HCT116 (cell line): ENCODE results near the gene RNF152. TPM values are rescaled to one million over a fixed set of nuclear protein-coding genes. Genes with fewer than 3 reads are reported as not detected.

Experiments
- ATAC-seq: fragments of 200-7000 bp; cut with Tn5 transposase; 2 replicates; pipeline ENCODE4 v1.9.1; 2020; ENCODE audit warnings: mild to moderate bottlenecking, moderate library complexity
- BruUV-seq: library from RNA; stranded (reverse); fragments of 400-500 nt; replicated peaks from 2 replicates; lab custom pipeline; 2021; lab: Mats Ljungman, UMichigan
- CTCF ChIA-PET: fragments of 300-600 bp; sonication (Branson Sonifier 250); formaldehyde crosslinking; loops from one replicate; lab custom pipeline; 2021; ENCODE audit warnings: antibody characterized with exemption; lab: Charles Lee
- POLR2A ChIA-PET: fragments of 300-600, 350-600 bp; sonication (Branson Sonifier 250); formaldehyde crosslinking; loops from one replicate; lab custom pipeline; 2021; ENCODE audit warnings: antibody characterized with exemption; lab: Charles Lee
- RAD21 ChIA-PET, 2 experiments: fragments of 300-600 bp; sonication (Branson Sonifier 250); formaldehyde crosslinking; loops; one replicate each; lab custom pipeline; 2023; ENCODE audit warnings: low total read pairs in 2 of 2; ENCODE audit not compliant: uncharacterized antibody in 2 of 2, unreplicated experiment in 2 of 2, low non-redundant PET in 1 of 2; lab: Charles Lee
- DNase-seq: peaks from one replicate; pipeline ENCODE4 v3.0.0-alpha.2; 2010; ENCODE audit warnings: low read depth, low spot score
- H2AFZ ChIP-seq: fragments of 200-600 bp; shearing (Covaris generic), sonication (generic); 2 replicates; pipeline ENCODE4 v1.6.1; 2017; ENCODE audit warnings: low read depth, mixed run types, mixed read lengths, antibody characterized with exemption, low read length; ENCODE audit not compliant: poor library complexity, severe bottlenecking
- H3K27ac ChIP-seq: 2 replicates; pipeline ENCODE4 v1.5.1; 2012; ENCODE audit warnings: low read depth, low read length
- H3K27me3 ChIP-seq: fragments of 200-600 bp; sonication (generic); 2 replicates; pipeline ENCODE4 v1.6.1; 2016; ENCODE audit warnings: mixed run types, low read length, mixed read lengths; ENCODE audit not compliant: insufficient read depth
- H3K36me3 ChIP-seq, 2 experiments: fragments of 200-500 bp in 1 of 2; fragments of 200-600 bp in 1 of 2; sonication (Bioruptor generic) in 1 of 2; sonication (generic) in 1 of 2; 2 replicates each; pipeline versions ENCODE4 v1.5.1 to v1.6.1; 2014 to 2016; ENCODE audit warnings: low read length in 2 of 2, inconsistent platforms in 1 of 2, mixed read lengths in 1 of 2, mixed run types in 1 of 2; ENCODE audit not compliant: insufficient read depth in 2 of 2, control insufficient read depth in 1 of 2
- H3K4me1 ChIP-seq, 2 experiments: fragments of 200-600 bp in 1 of 2; sonication (generic) in 1 of 2; 2 replicates each; pipeline versions ENCODE4 v1.5.1 to v1.6.1; 2012 to 2017; ENCODE audit warnings: low read length in 2 of 2, inconsistent platforms in 1 of 2, mild to moderate bottlenecking in 1 of 2, mixed read lengths in 1 of 2, mixed run types in 1 of 2, moderate library complexity in 1 of 2; ENCODE audit not compliant: insufficient read depth in 2 of 2, control insufficient read depth in 1 of 2
- H3K4me2 ChIP-seq: fragments of 200-600 bp; sonication (generic); 2 replicates; pipeline ENCODE4 v1.6.1; 2017; ENCODE audit warnings: mixed run types, low read length, mixed read lengths
- H3K4me3 ChIP-seq, 2 experiments: fragments of 200-600 bp in 1 of 2; sonication (generic) in 1 of 2; replicated peaks in 1 of 2; 2 replicates each; pipeline ENCODE4 v1.5.1; 2011 to 2016; ENCODE audit warnings: low read length in 2 of 2, control low read depth in 1 of 2, low read depth in 1 of 2, mild to moderate bottlenecking in 1 of 2, mixed read lengths in 1 of 2, mixed run types in 1 of 2
- H3K79me2 ChIP-seq: fragments of 200-600 bp; sonication (generic); 2 replicates; pipeline ENCODE4 v1.6.1; 2017; ENCODE audit warnings: mild to moderate bottlenecking, mixed run types, low read length, moderate library complexity, mixed read lengths; ENCODE audit not compliant: insufficient read depth
- H3K9ac ChIP-seq: fragments of 200-600 bp; sonication (generic); 2 replicates; pipeline ENCODE4 v1.6.1; 2016; ENCODE audit warnings: low read length, mixed read lengths
- H3K9me2 ChIP-seq: fragments of 200-600 bp; sonication (generic), shearing (Covaris generic); 2 replicates; pipeline ENCODE4 v1.6.1; 2017; ENCODE audit warnings: mixed run types, mild to moderate bottlenecking, moderate library complexity; ENCODE audit not compliant: insufficient read depth
- H3K9me3 ChIP-seq, 2 experiments: fragments of 200-500 bp in 1 of 2; fragments of 200-600 bp in 1 of 2; sonication (Bioruptor generic) in 1 of 2; sonication (generic) in 1 of 2; 2 replicates each; pipeline ENCODE4 v1.6.1; 2014 to 2017; ENCODE audit warnings: low read length in 2 of 2, mixed read lengths in 2 of 2, inconsistent platforms in 1 of 2, low read depth in 1 of 2, mild to moderate bottlenecking in 1 of 2, mixed run types in 1 of 2, moderate library complexity in 1 of 2; ENCODE audit not compliant: control insufficient read depth in 1 of 2, insufficient read depth in 1 of 2
- H4K20me1 ChIP-seq: fragments of 200-600 bp; sonication (generic), shearing (Covaris generic); 2 replicates; pipeline ENCODE4 v1.6.1; 2017; ENCODE audit warnings: mixed run types, mild to moderate bottlenecking, moderate library complexity; ENCODE audit not compliant: insufficient read depth
- CBX3 ChIP-seq: IDR thresholded peaks from 2 replicates; pipeline ENCODE4 v1.6.1; 2012; ENCODE audit warnings: low read depth
- CEBPB ChIP-seq: IDR thresholded peaks from 2 replicates; pipeline ENCODE4 v1.6.1; 2012; ENCODE audit warnings: low read depth
- EGR1 ChIP-seq: IDR thresholded peaks from 2 replicates; pipeline ENCODE4 v1.6.1; 2012; ENCODE audit warnings: low read depth
- ELF1 ChIP-seq: IDR thresholded peaks from 2 replicates; pipeline ENCODE4 v1.6.1; 2012; ENCODE audit warnings: low read depth, borderline replicate concordance
- FOSL1 ChIP-seq: IDR thresholded peaks from 2 replicates; pipeline ENCODE4 v1.6.1; 2012; ENCODE audit warnings: low read depth
- POLR2A ChIP-seq: IDR thresholded peaks from 2 replicates; pipeline ENCODE4 v1.7.0; 2011; ENCODE audit warnings: borderline replicate concordance; ENCODE audit not compliant: insufficient read depth, insufficient read length; ENCODE audit errors: extremely low read depth
- RAD21 ChIP-seq: IDR thresholded peaks from 2 replicates; pipeline ENCODE4 v1.6.1; 2012; ENCODE audit warnings: low read depth, mild to moderate bottlenecking
- REST ChIP-seq: IDR thresholded peaks from 2 replicates; pipeline ENCODE4 v1.6.1; 2012; ENCODE audit warnings: low read depth
- SIN3A ChIP-seq: IDR thresholded peaks from 2 replicates; pipeline ENCODE4 v1.6.1; 2012; ENCODE audit warnings: low read depth
- SP1 ChIP-seq: IDR thresholded peaks from 2 replicates; pipeline ENCODE4 v1.6.1; 2012; ENCODE audit warnings: low read depth
- YY1 ChIP-seq: IDR thresholded peaks from 2 replicates; pipeline ENCODE4 v1.6.1; 2011; ENCODE audit warnings: low read length, low read depth, moderate library complexity, mild to moderate bottlenecking; ENCODE audit not compliant: insufficient replicate concordance; ENCODE audit errors: extremely low read depth
- ZBTB33 ChIP-seq: IDR thresholded peaks from 2 replicates; pipeline ENCODE4 v1.6.1; 2011; ENCODE audit warnings: mild to moderate bottlenecking, low read length, moderate library complexity; ENCODE audit not compliant: insufficient replicate concordance; ENCODE audit errors: extremely low read depth
- ZFX ChIP-seq: fragments of 450-650 bp; IDR thresholded peaks from 2 replicates; pipeline ENCODE4 v1.6.1; 2017
- ZNF274 ChIP-seq: fragments of 200-500 bp; sonication (Bioruptor generic); IDR thresholded peaks from 2 replicates; pipeline ENCODE4 v1.6.1; 2014; ENCODE audit warnings: mild to moderate bottlenecking, low read depth, low read length, inconsistent platforms
- intact Hi-C: fragments of 100-400 bp; cut with micrococcal nuclease; formaldehyde crosslinking; loops from 2 replicates; pipeline ENCODE4 v1.10.0; 2022
- total RNA-seq: library from RNA; stranded (reverse); gene quantifications from one replicate; pipeline ENCODE4 v1.2.1, GENCODE V29; 2021; ENCODE audit not compliant: unreplicated experiment
- TF ChIP-seq, protein P1 (sequence below): IDR thresholded peaks from 2 replicates; pipeline ENCODE4 v1.6.1; 2012
- TF ChIP-seq, protein P2 (sequence below), 3 experiments: fragments of 200-600 bp in 1 of 3; sonication (generic) in 1 of 3; IDR thresholded peaks in 2 of 3; conservative IDR thresholded peaks in 1 of 3; 2 replicates each; pipeline ENCODE4 v1.5.1; 2012 to 2017; ENCODE audit warnings: low read depth in 2 of 3, low read length in 2 of 3, antibody characterized with exemption in 1 of 3, borderline replicate concordance in 1 of 3, control low read depth in 1 of 3, mild to moderate bottlenecking in 1 of 3, mixed read lengths in 1 of 3, mixed run types in 1 of 3, moderate library complexity in 1 of 3; ENCODE audit not compliant: insufficient read depth in 1 of 3
- TF ChIP-seq, protein P3 (sequence below): IDR thresholded peaks from 2 replicates; pipeline ENCODE4 v1.6.1; 2012

RNF152 gene
- total RNA-seq, 1 experiment from 2014 or later: 0.47 TPM

GRCh38 chr18:61832858-61833257, 59.9 kb downstream of the RNF152 start:
- no peaks in the 10 kb centered on the region for H3K9me3 ChIP-seq
- no peaks in the 10 kb centered on the region for H4K20me1 ChIP-seq
- no peak overlapping the region for H3K4me2 ChIP-seq
- no peak overlapping the region for H3K27ac ChIP-seq
- CTCF ChIA-PET: no interaction called here
- no peaks in the 10 kb centered on the region for H3K4me1 ChIP-seq
- BruUV-seq: no TSS peak
- no peak for TF ChIP-seq ZBTB33
- no peak for TF ChIP-seq SIN3A
- no peak for TF ChIP-seq ZNF274
- TF ChIP-seq ZFX: no peak
- TF ChIP-seq, protein P1, sequence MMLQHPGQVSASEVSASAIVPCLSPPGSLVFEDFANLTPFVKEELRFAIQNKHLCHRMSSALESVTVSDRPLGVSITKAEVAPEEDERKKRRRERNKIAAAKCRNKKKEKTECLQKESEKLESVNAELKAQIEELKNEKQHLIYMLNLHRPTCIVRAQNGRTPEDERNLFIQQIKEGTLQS: no peak
- TF ChIP-seq SP1: no peak
- no peak for TF ChIP-seq EGR1
- TF ChIP-seq FOSL1: no peak
- TF ChIP-seq, protein P2, sequence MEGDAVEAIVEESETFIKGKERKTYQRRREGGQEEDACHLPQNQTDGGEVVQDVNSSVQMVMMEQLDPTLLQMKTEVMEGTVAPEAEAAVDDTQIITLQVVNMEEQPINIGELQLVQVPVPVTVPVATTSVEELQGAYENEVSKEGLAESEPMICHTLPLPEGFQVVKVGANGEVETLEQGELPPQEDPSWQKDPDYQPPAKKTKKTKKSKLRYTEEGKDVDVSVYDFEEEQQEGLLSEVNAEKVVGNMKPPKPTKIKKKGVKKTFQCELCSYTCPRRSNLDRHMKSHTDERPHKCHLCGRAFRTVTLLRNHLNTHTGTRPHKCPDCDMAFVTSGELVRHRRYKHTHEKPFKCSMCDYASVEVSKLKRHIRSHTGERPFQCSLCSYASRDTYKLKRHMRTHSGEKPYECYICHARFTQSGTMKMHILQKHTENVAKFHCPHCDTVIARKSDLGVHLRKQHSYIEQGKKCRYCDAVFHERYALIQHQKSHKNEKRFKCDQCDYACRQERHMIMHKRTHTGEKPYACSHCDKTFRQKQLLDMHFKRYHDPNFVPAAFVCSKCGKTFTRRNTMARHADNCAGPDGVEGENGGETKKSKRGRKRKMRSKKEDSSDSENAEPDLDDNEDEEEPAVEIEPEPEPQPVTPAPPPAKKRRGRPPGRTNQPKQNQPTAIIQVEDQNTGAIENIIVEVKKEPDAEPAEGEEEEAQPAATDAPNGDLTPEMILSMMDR (IDR thresholded peaks at IDR 0.05 in 2 of 3, conservative IDR thresholded peaks at IDR 0.05 in 1 of 3; ENCODE audit: borderline replicate concordance in 1 of 3, insufficient read depth in 1 of 3, low read depth in 2 of 3, low read length in 2 of 3): no peak
- no peak for TF ChIP-seq REST
- TF ChIP-seq CBX3: no peak
- TF ChIP-seq POLR2A: no peak
- TF ChIP-seq YY1: no peak
- no peak for TF ChIP-seq RAD21
- no peak for TF ChIP-seq CEBPB
- no peak for TF ChIP-seq ELF1
- TF ChIP-seq, protein P3, sequence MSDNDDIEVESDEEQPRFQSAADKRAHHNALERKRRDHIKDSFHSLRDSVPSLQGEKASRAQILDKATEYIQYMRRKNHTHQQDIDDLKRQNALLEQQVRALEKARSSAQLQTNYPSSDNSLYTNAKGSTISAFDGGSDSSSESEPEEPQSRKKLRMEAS: no peak
- TF ChIP-seq, all 23 proteins: peak for 0
- intact Hi-C loops: no loop called here
- RAD21 ChIA-PET: no interaction called here
- ATAC-seq (no peak), DNase-seq (no peak)
- Histone ChIP-seq H3K4me3 (no peak overlapping the region), H3K9me2 (no peaks in the 10 kb centered on the region), H3K9ac (no peak overlapping the region), H2AFZ (no peak overlapping the region), H3K27me3 (peaks cover 9% of the 10 kb centered on the region; the same call in 1 of the 2 replicates), H3K79me2 (no peaks in the 10 kb centered on the region), H3K36me3 (no peaks in the 10 kb centered on the region)
- POLR2A ChIA-PET: no interaction called here
